IPS-18c (cell line): ENCODE data around the gene GCN1.
"Not testable (repeated sequence)": the region's sequence is repeated elsewhere in the genome, so short reads cannot be mapped to it uniquely, and the experiment has no call there.

ENCODE experiments used
- H3K4me3 ChIP-seq: 2 replicates; pipeline ENCODE4 v1.7.0; 2013; ENCODE audit warnings: low read depth, mild to moderate bottlenecking, low read length, moderate library complexity; ENCODE audit not compliant: insufficient read depth
- H3K9me3 ChIP-seq: one replicate; pipeline ENCODE4 v1.6.1; 2013; ENCODE audit warnings: mild to moderate bottlenecking, low read length, moderate library complexity; ENCODE audit not compliant: control insufficient read depth, insufficient read depth

GCN1 gene, protein sequence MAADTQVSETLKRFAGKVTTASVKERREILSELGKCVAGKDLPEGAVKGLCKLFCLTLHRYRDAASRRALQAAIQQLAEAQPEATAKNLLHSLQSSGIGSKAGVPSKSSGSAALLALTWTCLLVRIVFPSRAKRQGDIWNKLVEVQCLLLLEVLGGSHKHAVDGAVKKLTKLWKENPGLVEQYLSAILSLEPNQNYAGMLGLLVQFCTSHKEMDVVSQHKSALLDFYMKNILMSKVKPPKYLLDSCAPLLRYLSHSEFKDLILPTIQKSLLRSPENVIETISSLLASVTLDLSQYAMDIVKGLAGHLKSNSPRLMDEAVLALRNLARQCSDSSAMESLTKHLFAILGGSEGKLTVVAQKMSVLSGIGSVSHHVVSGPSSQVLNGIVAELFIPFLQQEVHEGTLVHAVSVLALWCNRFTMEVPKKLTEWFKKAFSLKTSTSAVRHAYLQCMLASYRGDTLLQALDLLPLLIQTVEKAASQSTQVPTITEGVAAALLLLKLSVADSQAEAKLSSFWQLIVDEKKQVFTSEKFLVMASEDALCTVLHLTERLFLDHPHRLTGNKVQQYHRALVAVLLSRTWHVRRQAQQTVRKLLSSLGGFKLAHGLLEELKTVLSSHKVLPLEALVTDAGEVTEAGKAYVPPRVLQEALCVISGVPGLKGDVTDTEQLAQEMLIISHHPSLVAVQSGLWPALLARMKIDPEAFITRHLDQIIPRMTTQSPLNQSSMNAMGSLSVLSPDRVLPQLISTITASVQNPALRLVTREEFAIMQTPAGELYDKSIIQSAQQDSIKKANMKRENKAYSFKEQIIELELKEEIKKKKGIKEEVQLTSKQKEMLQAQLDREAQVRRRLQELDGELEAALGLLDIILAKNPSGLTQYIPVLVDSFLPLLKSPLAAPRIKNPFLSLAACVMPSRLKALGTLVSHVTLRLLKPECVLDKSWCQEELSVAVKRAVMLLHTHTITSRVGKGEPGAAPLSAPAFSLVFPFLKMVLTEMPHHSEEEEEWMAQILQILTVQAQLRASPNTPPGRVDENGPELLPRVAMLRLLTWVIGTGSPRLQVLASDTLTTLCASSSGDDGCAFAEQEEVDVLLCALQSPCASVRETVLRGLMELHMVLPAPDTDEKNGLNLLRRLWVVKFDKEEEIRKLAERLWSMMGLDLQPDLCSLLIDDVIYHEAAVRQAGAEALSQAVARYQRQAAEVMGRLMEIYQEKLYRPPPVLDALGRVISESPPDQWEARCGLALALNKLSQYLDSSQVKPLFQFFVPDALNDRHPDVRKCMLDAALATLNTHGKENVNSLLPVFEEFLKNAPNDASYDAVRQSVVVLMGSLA (N-terminal part only)

DNA sequence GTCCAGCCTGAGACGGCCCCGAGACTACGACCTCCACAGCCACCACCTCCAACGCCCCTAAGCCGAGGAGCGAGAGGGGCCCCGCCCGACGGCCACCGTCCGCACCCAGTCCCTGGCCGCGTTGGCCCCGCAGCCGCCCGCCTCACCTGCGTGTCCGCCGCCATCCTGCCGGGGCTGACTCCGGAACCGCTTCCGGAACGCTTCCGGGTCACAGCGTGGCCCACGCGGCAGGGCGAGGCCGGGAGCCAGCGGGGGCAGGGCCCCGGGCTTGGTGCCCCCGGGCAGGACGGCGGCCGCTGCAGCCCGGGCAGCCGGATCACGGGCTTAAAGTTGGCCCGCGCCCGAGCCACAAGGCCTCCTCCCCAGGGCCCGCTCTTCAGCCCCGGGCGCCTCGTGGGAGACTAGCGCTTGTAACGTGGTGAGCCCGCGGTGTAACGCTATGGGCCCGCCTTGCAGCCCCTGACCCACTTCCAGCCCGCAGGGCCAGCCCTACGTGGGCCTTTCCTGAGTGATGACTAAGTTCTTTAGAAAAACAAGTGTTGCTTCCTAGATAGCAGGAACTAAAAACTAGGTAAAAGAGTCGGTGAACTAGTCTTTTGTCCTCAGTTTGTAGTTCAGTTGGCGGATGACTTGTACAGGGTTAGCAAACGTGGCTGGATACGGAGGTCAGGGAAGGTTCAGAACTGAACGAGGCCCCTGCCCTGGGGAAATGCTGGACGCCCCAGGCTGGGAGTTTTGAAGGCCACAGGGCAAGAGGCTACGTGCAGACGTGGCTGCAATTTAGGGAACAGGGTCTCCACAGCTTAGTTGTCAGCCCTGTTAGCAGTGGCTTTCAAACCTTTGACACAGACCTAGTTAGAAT is at the start of gene GCN1:
GCN1 (minus strand) TSS at position 182 of the 862 bp plus-strand sequence; CDS start at position 164, 18 bp downstream.
- H3K4me3 ChIP-seq = peak within 1 kb of the TSS; percentile 89
- no peaks in the 10 kb centered on the region for H3K9me3 ChIP-seq

DNA sequence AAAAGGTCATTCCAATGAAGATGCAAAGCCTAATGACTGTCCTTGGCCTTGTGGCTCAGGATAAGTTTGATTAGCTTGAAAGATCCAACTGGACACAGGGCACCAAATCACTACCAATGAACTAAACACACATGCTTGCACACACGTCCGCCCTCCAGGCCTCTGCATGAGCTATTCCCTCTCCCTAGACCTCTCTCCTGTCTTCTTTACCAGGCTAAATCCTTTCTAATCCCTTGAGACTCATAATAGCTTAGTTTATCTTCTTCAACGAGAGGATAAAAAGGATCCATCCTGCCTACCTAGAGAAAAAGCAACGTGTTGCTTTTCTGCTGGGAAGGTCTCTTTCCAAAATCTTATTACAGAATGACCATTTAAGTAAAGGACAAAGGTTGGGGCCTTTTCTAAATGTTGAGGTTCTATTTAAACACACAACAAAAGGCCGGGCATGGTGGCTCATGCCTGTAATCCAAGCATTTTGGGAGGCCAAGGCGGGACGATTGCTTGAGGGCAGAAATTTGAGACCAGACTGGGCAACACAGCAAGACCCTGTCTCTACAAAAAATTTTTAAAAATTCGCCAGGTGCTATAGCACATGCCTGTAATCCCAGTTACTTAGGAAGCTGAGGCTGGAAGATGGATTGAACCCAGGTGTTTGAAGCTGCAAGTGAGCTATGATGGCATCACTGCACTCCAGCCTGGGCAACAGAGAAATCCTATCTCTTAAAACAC is 48.6 kb upstream of the GCN1 start:
- Histone ChIP-seq H3K9me3 (no peaks in the 10 kb centered on the region), H3K4me3 (no peak overlapping the region)

DNA sequence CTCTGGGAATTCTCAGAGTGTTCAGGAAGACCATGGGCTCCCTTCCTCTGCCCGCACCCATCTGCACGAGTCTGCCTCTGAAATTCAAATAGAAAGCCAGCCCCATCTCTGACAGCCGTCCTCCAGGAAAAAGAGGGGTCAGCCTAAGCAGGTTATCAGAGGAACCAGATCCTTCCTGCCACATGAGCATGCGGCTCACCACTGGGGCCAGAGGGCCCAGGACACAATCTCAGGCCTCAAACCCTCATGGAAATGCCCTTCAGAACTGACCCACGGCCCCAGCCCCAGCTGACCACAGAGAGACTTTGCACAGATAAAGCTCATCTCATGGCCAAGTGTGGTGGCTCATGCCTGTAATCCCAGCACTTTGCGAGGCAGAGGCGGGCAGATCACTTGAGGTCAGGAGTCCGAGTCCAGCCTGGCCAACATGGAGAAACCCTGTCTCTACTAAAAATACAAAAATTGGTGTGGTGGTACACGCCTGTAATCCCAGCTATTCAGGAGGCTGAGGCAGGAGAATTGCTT is 47.8 kb upstream of the GCN1 start:
- Histone ChIP-seq H3K4me3 (no peak overlapping the region), H3K9me3 (no peaks in the 10 kb centered on the region)

DNA sequence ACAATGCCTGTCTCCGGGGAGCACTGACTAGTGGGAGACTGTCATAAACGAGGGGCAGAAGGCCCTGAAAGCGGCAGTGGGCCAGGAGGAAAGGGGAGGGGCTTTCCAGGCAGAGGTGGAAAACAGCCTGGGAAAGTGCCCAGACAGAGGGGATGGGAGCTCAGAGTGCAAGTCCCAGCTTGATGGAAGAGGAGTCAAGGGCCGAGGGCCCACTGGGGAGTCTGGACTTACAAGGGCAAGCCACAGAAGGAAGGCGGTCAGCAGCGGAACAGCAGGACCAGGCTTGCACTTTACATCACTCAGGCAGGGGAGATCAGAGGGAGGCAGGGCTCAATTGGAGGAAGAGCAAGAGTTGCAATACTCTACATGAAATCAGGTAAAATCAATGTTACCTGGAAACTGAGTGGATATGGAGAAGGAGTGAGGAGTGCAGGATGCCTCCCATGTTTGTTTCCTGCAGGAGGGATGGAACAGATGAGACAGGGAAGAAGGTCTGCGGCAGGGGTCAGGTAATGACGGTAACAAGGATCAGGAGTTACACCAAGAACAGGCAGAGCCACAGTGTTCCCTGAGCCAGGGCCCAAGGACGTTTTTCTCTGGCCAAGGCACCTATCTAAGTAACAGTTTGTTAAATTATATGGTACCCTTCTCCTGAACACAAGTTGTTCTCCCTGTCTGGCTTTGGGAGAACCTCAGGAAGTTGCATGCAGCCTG is 47.2 kb upstream of the GCN1 start:
- no peak overlapping the region for H3K4me3 ChIP-seq
- no peaks in the 10 kb centered on the region for H3K9me3 ChIP-seq

DNA sequence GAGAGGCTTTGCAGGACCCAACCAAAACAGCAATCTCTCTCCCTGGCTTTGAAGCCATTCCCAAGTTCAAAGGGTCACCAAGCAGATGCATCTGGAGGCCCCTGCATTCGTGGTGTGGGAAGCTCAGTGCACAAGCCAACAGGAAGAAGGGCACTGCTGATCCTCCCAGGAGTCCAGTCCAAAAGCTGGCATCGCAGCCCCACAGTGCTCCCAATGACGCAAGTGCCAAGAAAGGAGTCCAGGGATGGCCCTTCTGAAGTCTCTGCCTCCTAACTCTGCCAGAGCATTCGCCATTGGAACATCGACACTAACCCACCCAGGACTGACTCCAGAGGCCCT is 45.9 kb upstream of the GCN1 start:
- Histone ChIP-seq H3K9me3 (no peaks in the 10 kb centered on the region), H3K4me3 (no peak overlapping the region)

DNA sequence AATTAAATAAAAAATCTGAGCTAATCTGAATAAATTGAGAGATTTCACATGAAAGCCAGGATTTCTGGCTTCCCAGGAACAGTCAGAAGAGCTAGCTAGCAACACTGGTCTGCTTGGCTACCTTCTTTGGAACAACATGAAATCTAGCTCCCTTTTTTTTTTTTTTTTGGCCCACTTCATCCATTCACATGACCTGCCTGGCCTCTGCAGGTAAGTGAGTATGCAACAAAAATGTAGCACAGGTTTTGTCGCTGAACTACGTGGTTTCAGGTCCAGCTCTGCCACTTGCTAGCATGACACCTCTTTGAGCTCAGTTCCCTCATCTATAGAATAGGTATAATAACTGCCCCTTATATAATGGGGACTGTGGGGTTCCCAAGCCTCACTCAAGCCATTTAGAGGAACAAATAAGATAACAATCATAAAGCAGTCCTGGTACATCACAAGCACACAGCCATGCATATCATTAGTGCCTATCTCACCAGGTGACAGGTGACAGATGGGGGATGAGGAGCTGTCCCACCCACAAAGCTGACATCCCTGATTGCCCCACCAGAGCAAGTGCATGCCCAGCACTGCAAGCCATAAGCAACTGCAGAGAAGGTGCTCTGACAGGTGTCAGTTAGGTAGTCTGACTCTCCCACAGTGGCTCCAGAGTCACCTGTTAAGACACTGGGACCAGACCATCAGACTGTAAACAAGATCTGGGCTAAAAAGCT is 45.4 kb upstream of the GCN1 start:
- no peak overlapping the region for H3K4me3 ChIP-seq
- no peaks in the 10 kb centered on the region for H3K9me3 ChIP-seq

DNA sequence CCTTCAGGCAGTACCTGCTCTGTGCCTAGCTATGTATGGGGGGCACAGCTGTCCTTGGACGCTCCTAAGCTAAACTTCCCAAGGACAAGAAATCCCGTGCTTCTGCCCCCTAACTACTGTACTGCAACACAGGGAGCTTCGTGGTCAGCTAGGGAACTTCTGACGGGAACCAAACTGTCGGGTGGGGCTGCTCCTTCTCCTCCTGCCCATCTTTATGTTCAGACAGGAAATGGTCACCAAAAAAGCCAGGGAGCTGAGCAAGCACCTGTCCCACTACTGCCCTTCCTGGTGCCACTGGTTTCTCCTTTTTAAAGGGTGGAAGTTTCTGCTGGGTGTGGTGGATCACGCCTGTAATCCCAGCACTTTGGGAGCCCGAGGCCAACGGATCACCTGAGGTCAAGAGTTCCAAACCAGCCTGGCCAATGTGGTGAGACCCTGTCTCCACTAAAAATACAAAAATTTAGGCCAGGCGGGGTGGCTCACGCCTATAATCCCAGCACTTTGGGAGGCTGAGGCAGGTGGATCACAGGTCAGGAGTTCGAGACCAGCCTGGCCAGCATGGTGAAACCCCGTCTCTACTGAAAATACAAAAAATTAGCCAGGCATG is 44.4 kb upstream of the GCN1 start:
- Histone ChIP-seq H3K4me3 (no peak overlapping the region), H3K9me3 (no peaks in the 10 kb centered on the region)

DNA sequence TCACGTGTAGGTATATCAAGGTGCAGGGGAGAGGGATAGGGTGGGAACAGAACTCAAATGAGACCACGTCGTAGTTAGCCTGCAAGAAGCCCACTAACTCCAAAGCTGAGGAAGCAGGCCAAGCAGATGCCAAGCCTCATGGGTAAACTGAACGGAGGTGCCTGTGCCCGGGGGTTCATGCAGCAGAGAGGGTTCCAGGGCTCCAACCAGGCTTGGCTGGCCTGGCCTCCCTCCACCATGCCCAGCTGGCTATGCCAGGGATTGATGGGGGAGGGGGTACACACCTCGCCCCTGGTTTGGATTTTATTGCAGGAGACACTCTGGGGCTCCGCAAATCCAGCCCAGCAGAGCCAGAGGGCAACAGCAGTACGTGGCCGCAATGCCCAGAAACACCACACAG is 43.7 kb upstream of the GCN1 start:
- no peaks in the 10 kb centered on the region for H3K9me3 ChIP-seq
- H3K4me3 ChIP-seq = no peak overlapping the region

DNA sequence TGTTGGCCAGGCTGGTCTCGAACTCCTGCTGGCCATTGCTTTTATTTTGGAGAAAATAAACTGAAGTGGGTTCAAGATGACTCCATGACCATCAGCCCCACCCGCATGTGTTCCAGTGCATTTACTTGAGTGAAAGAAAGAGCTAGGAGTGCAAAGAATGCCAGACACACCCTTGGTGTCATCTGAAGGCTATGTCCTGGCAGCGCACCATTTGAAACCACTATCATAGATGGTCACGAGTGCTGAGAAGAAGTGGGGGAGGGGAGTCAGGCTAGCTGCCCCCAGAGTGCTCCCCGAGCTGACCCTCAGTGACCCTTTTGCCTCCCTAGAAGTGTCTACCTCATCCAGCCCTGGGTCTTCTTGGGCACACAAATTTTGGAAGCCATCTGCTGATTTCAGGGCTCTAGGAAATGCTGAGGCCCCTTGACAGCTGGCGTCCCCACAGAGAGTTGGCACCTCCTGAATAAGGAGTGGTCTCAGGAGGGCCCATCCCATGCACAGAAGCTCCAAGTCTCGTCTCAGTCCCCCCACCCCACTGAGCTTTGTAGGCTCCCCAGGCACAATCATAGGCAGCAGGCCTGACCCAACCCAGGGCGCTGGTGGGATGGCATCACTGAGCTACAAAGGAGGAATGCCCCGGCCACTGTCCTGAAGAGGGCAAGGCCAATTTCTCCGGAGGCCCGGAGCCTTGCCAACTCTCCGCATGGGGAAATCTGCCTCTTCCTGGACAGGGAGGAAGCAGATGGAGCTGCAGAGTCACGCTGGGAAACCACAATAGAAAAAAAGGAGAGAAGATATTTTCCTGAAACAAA is 43.1 kb upstream of the GCN1 start:
- Histone ChIP-seq H3K9me3 (no peaks in the 10 kb centered on the region), H3K4me3 (no peak overlapping the region)

DNA sequence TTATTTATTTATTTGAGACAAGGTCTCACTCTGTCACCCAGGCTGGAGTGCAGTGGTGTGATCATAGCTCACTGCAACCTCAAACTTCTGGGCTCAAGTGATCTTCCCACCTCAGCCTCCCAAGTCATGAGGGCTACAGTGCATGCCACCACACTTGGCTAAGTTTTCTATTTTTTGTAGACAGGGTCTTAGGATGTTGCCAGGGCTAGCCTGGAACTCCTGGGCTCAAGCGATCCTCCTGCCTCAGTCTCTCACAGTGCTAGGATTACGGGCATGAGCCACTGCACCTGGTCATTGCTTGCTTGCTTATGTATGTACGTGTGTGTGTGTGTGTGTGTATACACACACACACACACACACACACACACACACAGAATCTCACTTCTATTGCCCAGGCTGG is 42.3 kb upstream of the GCN1 start:
- H3K4me3 ChIP-seq, H3K9me3 ChIP-seq: not testable (repeated sequence)

DNA sequence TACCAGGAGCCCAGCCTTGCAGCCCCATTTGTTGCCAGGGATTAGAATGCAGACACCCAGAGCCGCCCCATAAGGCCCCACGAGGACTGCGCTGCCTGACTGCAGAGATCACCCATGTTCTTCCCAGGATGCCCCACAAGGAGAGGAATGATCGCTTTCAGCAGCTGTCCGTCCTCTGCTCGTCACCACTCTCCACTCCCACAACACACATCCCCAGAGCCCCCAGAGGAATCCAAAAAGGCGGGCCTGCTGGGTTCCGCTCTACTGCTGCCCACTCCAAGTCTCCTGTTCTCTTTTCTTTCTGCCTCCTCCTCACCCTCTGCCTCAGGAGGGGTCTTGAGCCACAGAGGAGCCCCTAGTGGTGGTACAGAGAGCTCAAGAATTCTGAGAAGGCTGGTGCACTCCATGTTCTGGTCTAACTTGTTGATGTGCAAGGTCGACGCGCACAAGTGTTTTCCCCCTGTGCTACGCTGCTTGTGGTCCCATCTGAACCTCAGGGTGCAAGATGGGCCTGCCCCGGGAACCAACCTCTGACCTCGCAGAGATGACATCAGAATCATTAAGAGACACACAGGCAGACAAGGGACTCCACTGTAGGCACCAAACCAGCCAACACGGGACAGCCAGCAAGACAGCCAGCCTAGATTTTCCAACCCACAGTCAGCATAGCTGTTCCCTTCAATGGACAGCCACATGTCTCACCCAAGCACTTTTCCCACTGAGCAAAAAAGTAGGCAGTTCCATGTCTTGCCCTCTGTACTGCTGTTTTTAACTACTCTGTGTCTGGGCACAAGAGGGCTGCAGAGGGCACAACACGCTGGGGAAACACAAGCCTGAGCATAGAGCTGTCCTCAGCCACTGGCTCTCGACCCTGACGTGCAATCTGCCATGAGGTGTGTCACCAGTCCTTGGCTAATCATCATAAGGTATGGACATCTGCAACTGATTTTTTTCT is 41.1 kb upstream of the GCN1 start:
- no peak overlapping the region for H3K4me3 ChIP-seq
- H3K9me3 ChIP-seq = no peaks in the 10 kb centered on the region

DNA sequence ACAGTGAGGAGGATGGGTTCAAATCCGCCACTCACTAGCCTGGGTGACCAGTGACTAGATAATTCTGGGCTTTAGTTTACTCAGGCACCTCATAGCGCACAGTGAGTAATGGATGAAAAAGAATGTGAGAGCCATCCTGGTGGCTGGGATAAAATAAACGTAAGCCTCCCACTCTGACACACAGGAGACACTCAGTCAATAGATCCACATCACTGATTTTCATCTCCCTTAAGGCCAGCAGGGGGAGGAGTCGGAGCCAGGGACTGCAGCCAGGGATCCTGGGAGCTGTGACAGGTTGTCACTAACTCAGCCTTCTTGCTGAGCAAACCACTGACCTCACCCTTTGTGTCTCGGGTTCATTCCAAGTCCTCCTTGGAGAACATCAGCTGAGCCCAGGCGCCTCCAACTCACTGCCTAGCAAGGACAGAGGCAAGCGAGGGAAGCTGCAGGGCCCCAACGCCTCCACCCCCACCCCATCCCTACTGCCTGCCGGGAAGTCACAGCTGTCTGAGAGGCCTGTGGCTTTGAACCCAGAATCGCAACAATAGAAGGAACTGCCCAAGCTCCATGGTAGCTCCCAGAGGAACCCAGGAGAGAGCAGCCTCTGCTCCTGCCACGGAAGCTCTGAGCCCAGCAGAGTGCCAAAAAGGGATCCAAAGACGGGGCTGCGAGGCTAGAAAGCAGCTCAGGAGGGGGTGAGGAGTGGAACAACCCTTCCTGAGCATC is 40.3 kb upstream of the GCN1 start:
- no peaks in the 10 kb centered on the region for H3K9me3 ChIP-seq
- no peak overlapping the region for H3K4me3 ChIP-seq
